GM19238 (cell line): Measurements from ENCODE around the gene BBS9.
"Not testable (repeated sequence)": the region's sequence is repeated elsewhere in the genome, so short reads cannot be mapped to it uniquely, and the experiment has no call there.

Experiments used
- DNase-seq: peaks from one replicate; pipeline ENCODE4 v3.0.0; 2011; ENCODE audit warnings: low spot score; ENCODE audit not compliant: insufficient read length

The BBS9 gene

GRCh38 chr7:33276325-33276724 lies 147.0 kb downstream of the BBS9 start:
- no peak for DNase-seq

GRCh38 chr7:33276729-33277128 lies 147.4 kb downstream of the BBS9 start:
- no peak for DNase-seq

- no peak for DNase-seq
These were observed 148.7 kb downstream of the BBS9 start for GRCh38 chr7:33278095-33278494.

GRCh38 chr7:33286501-33286900 lies 157.1 kb downstream of the BBS9 start:
- DNase-seq, result no peak

- DNase-seq, result no peak
These were observed 158.4 kb downstream of the BBS9 start for GRCh38 chr7:33287738-33288137.

GRCh38 chr7:33298848-33299247 lies 169.5 kb downstream of the BBS9 start:
- DNase-seq, result no peak

GRCh38 chr7:33299425-33299824 lies 170.1 kb downstream of the BBS9 start:
- no peak for DNase-seq

GRCh38 chr7:33300131-33300530 lies 170.8 kb downstream of the BBS9 start:
- no peak for DNase-seq

GRCh38 chr7:33300742-33301141 lies 171.4 kb downstream of the BBS9 start:
- DNase-seq, result no peak

- DNase-seq, result not testable (repeated sequence)
These were observed 174.7 kb downstream of the BBS9 start for GRCh38 chr7:33303978-33304557.

- DNase-seq, result no peak
These were observed 177.8 kb downstream of the BBS9 start for GRCh38 chr7:33307205-33307604.

GRCh38 chr7:33310546-33310945 lies 181.2 kb downstream of the BBS9 start:
- no peak for DNase-seq

- no peak for DNase-seq
These were observed 196.6 kb downstream of the BBS9 start for GRCh38 chr7:33325754-33326484.

- DNase-seq, result no peak
These were observed 197.1 kb downstream of the BBS9 start for GRCh38 chr7:33326485-33326848.

GRCh38 chr7:33327427-33327826 lies 198.1 kb downstream of the BBS9 start:
- DNase-seq, result no peak

GRCh38 chr7:33334349-33334748 lies 205.0 kb downstream of the BBS9 start:
- no peak for DNase-seq

- DNase-seq, result no peak
These were observed 207.5 kb downstream of the BBS9 start for GRCh38 chr7:33336820-33337219.

GRCh38 chr7:33339074-33339790 lies 209.9 kb downstream of the BBS9 start:
- DNase-seq, result no peak

- no peak for DNase-seq
These were observed 216.7 kb downstream of the BBS9 start for GRCh38 chr7:33346055-33346454.

- no peak for DNase-seq
These were observed 221.2 kb downstream of the BBS9 start for GRCh38 chr7:33350577-33350976.

GRCh38 chr7:33351709-33352108 lies 222.3 kb downstream of the BBS9 start:
- no peak for DNase-seq

- no peak for DNase-seq
These were observed 224.8 kb downstream of the BBS9 start for GRCh38 chr7:33354201-33354600.

GRCh38 chr7:33355386-33355785 lies 226.0 kb downstream of the BBS9 start:
- DNase-seq, result no peak
